ENCODE results near the gene OGA.

GRCh38 chr10:101774589-101775272 is 43.5 kb downstream of the OGA start:
- TF ChIP-seq CTCF (IDR thresholded peaks at IDR 0.05) (no peak), EZH2 (IDR thresholded peaks at IDR 0.05; ENCODE audit: borderline replicate concordance, insufficient read depth, low read depth, low read length, poor library complexity, severe bottlenecking) (no peak)

Measured in B cell (primary cell).